Common myeloid progenitor, CD34-positive (primary cell): Measurements from ENCODE around the gene SLC6A13.

ENCODE experiments used
- CTCF ChIA-PET: fragments of 350-600 bp; sonication (Branson Sonifier 250); formaldehyde crosslinking; loops from one replicate; lab custom pipeline; 2021; ENCODE audit warnings: antibody characterized with exemption; lab: Charles Lee
- POLR2A ChIA-PET: fragments of 350-600 bp; sonication (Branson Sonifier 250); formaldehyde crosslinking; loops from one replicate; lab custom pipeline; 2021; ENCODE audit warnings: antibody characterized with exemption; lab: Charles Lee
- DNase-seq, 3 donors: peaks; one replicate each; pipeline versions ENCODE4 v3.0.0 to v3.0.0-alpha.2; 2013
- H3K27ac ChIP-seq, 2 experiments: 1 replicate in 1 of 2; 2 replicates in 1 of 2; pipeline ENCODE4 v1.7.0; 2013; ENCODE audit warnings: inconsistent platforms in 2 of 2, low read length in 2 of 2, mild to moderate bottlenecking in 2 of 2, low read depth in 1 of 2, moderate library complexity in 1 of 2; ENCODE audit not compliant: severe bottlenecking in 2 of 2, insufficient read depth in 1 of 2, poor library complexity in 1 of 2
- H3K27me3 ChIP-seq, 5 experiments: replicated peaks in 2 of 5; 1 replicate in 3 of 5; 2 replicates in 2 of 5; pipeline versions ENCODE4 v1.6.1 to v1.7.0; 2013; ENCODE audit warnings: low read length in 4 of 5, mild to moderate bottlenecking in 2 of 5, moderate library complexity in 2 of 5, inconsistent platforms in 1 of 5; ENCODE audit not compliant: insufficient read depth in 5 of 5, control insufficient read depth in 4 of 5
- H3K36me3 ChIP-seq, 4 experiments: 1 replicate in 2 of 4; 2 replicates in 2 of 4; pipeline versions ENCODE4 v1.6.1 to v1.7.0; 2013; ENCODE audit warnings: low read length in 3 of 4, control low read depth in 1 of 4, mild to moderate bottlenecking in 1 of 4; ENCODE audit not compliant: control insufficient read depth in 4 of 4, insufficient read depth in 4 of 4
- H3K4me1 ChIP-seq, 4 experiments: 1 replicate in 3 of 4; 2 replicates in 1 of 4; pipeline versions ENCODE4 v1.6.1 to v1.7.1; 2013; ENCODE audit warnings: low read length in 3 of 4, mild to moderate bottlenecking in 3 of 4, control low read depth in 1 of 4, inconsistent platforms in 1 of 4, moderate library complexity in 1 of 4; ENCODE audit not compliant: control insufficient read depth in 4 of 4, insufficient read depth in 4 of 4; ENCODE audit errors: control extremely low read depth in 1 of 4
- H3K4me3 ChIP-seq, 7 experiments: 1 replicate in 4 of 7; 2 replicates in 3 of 7; pipeline versions ENCODE4 v1.5.1 to v1.7.0; 2013; ENCODE audit warnings: mild to moderate bottlenecking in 7 of 7, low read length in 6 of 7, moderate library complexity in 6 of 7, inconsistent platforms in 2 of 7, low read depth in 2 of 7, control low read depth in 1 of 7; ENCODE audit not compliant: insufficient read depth in 4 of 7, control insufficient read depth in 1 of 7; ENCODE audit errors: extremely low read depth in 1 of 7
- H3K9me3 ChIP-seq, 5 experiments: 1 replicate in 4 of 5; 2 replicates in 1 of 5; pipeline versions ENCODE4 v1.6.1 to v1.7.1; 2013; ENCODE audit warnings: low read length in 4 of 5, mild to moderate bottlenecking in 2 of 5, inconsistent platforms in 1 of 5, low read depth in 1 of 5, moderate library complexity in 1 of 5; ENCODE audit not compliant: control insufficient read depth in 4 of 5, insufficient read depth in 2 of 5; ENCODE audit errors: control extremely low read depth in 1 of 5
- WGBS: methylation state at CpG from one replicate; pipeline ENCODE4 v1.1.5; 2013; ENCODE audit not compliant: insufficient coverage; 5-methylcytosine and 5-hydroxymethylcytosine counted together

SLC6A13 gene

GRCh38 chr12:197347-197746, 65.3 kb downstream of the SLC6A13 start:
- no peak overlapping the region for H3K4me3 ChIP-seq
- H3K36me3 ChIP-seq: no peaks in the 10 kb centered on the region
- ChIA-PET POLR2A (no interaction called here), CTCF (no interaction called here)
- H3K9me3 ChIP-seq: no peaks in the 10 kb centered on the region
- H3K27ac ChIP-seq: no peak overlapping the region
- H3K27me3 ChIP-seq: peaks cover 0 to 35% (median 25%) of the 10 kb centered on the region in 5 experiments
- no peak for DNase-seq
- no peaks in the 10 kb centered on the region for H3K4me1 ChIP-seq
- WGBS: 94% methylated on average over 2 of the region's 3 CpGs

GRCh38 chr12:196436-196835, 66.2 kb downstream of the SLC6A13 start:
- DNase-seq: no peak
- Histone ChIP-seq H3K9me3 (no peaks in the 10 kb centered on the region), H3K27ac (no peak overlapping the region), H3K36me3 (no peaks in the 10 kb centered on the region), H3K4me3 (no peak overlapping the region), H3K4me1 (no peaks in the 10 kb centered on the region), H3K27me3 (peaks cover 0 to 27% (median 16%) of the 10 kb centered on the region in 5 experiments)
- CTCF ChIA-PET: no interaction called here
- POLR2A ChIA-PET: no interaction called here
- WGBS: 86% methylated on average over 4 of the region's 4 CpGs

- WGBS: 94% methylated on average over 6 of the region's 15 CpGs
- Histone ChIP-seq H3K27me3 (peaks cover 0 to 22% (median 13%) of the 10 kb centered on the region in 5 experiments), H3K4me1 (no peaks in the 10 kb centered on the region), H3K36me3 (no peaks in the 10 kb centered on the region), H3K27ac (no peak overlapping the region), H3K9me3 (no peaks in the 10 kb centered on the region), H3K4me3 (no peak overlapping the region)
- no peak for DNase-seq
- ChIA-PET POLR2A (no interaction called here), CTCF (interaction anchor here (1.2 kb wide), 1 partner anchor 16 kb away, joined by 3 read pairs; no protein-coding TSS in a partner anchor)
Observed at GRCh38 chr12:195951-196350, 66.7 kb downstream of the SLC6A13 start.

- no peaks in the 10 kb centered on the region for H3K9me3 ChIP-seq
- 93% methylated on average over 4 of the region's 5 CpGs for WGBS
- H3K27me3 ChIP-seq: peaks cover 0 to 14% (median 12%) of the 10 kb centered on the region in 5 experiments
- H3K4me1 ChIP-seq: no peaks in the 10 kb centered on the region
- no peak overlapping the region for H3K27ac ChIP-seq
- no peak overlapping the region for H3K4me3 ChIP-seq
- no peak for DNase-seq
- ChIA-PET CTCF (interaction anchor here (1.2 kb wide), 2 partner anchors 9 to 15 kb away, joined by 3 read pairs; no protein-coding TSS in a partner anchor), POLR2A (no interaction called here)
- H3K36me3 ChIP-seq: no peaks in the 10 kb centered on the region
Observed at GRCh38 chr12:195156-195555, 67.5 kb downstream of the SLC6A13 start.

GRCh38 chr12:194276-194675, 68.4 kb downstream of the SLC6A13 start:
- no peak for DNase-seq
- Histone ChIP-seq H3K4me3 (no peak overlapping the region), H3K9me3 (no peaks in the 10 kb centered on the region), H3K4me1 (peaks cover 0 to 4% (median 3%) of the 10 kb centered on the region in 4 experiments), H3K36me3 (no peaks in the 10 kb centered on the region), H3K27me3 (peaks cover 0 to 10% (median 6%) of the 10 kb centered on the region in 5 experiments), H3K27ac (no peak overlapping the region)
- ChIA-PET CTCF (interaction anchor here (1.2 kb wide), 1 partner anchor 8 kb away, joined by 3 read pairs; no protein-coding TSS in a partner anchor), POLR2A (no interaction called here)
- 91% methylated on average over 7 of the region's 7 CpGs for WGBS

GRCh38 chr12:193261-193660, 69.4 kb downstream of the SLC6A13 start:
- peaks cover 0 to 5% (median 0%) of the 10 kb centered on the region in 5 experiments for H3K27me3 ChIP-seq
- no peak overlapping the region for H3K4me3 ChIP-seq
- CTCF ChIA-PET: no interaction called here
- no peak for DNase-seq
- 95% methylated on average over 10 of the region's 10 CpGs for WGBS
- H3K9me3 ChIP-seq: no peaks in the 10 kb centered on the region
- no peak overlapping the region for H3K27ac ChIP-seq
- no peaks in the 10 kb centered on the region for H3K36me3 ChIP-seq
- POLR2A ChIA-PET: no interaction called here
- peaks cover 0 to 10% (median 9%) of the 10 kb centered on the region in 4 experiments for H3K4me1 ChIP-seq

GRCh38 chr12:191541-191940, 71.1 kb downstream of the SLC6A13 start:
- no peaks in the 10 kb centered on the region for H3K36me3 ChIP-seq
- no CpG with 5 or more reads among the region's 3 CpGs for WGBS
- DNase-seq: no peak
- CTCF ChIA-PET: interaction anchor here (1.5 kb wide), 1 partner anchor 23 kb away, joined by 7 read pairs; the partner anchor contains the start of gene SLC6A12
- H3K4me1 ChIP-seq: peaks cover 0 to 10% (median 9%) of the 10 kb centered on the region in 4 experiments
- no peak overlapping the region for H3K27ac ChIP-seq
- H3K27me3 ChIP-seq: peaks cover 0 to 5% (median 0%) of the 10 kb centered on the region in 5 experiments
- POLR2A ChIA-PET: no interaction called here
- no peaks in the 10 kb centered on the region for H3K9me3 ChIP-seq
- H3K4me3 ChIP-seq: no peak overlapping the region
